ENCODE results near the gene KRT74. TPM values are rescaled to one million over a fixed set of nuclear protein-coding genes. Genes with fewer than 3 reads are reported as not detected.

Gene KRT74
- total RNA-seq, 1 experiment from 2014 or later: not detected

DNA sequence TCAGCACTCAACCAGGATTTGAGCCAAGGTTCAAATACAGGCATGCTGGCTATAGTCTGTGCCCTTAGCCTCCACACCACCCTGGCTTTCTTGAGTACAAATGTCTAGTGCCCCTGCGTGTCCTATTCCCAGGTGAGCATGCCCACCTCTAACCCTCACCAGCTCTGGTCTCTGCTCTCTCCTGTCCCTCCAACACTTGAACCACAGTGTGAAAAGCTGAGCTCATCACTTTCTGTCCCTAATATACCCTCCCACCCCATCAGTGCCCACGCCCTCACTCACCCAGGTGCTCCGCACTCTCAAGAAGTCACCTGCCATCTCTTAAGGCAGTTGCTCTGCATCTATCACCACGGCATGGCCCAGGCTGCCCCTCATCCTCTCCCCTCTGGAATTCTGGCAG, 13.7 kb downstream of the KRT74 start:
- Mint-ChIP-seq H3K27ac (ENCODE audit: unreplicated experiment) (no peak overlapping the region), H3K4me3 (ENCODE audit: unreplicated experiment) (no peak overlapping the region), H3K9me3 (ENCODE audit: unreplicated experiment) (no peaks in the 10 kb centered on the region), H3K36me3 (ENCODE audit: insufficient read depth, unreplicated experiment) (no peaks in the 10 kb centered on the region), H3K4me1 (ENCODE audit: low read depth, unreplicated experiment) (no peaks in the 10 kb centered on the region), H3K27me3 (ENCODE audit: insufficient read depth, unreplicated experiment) (peaks cover 6% of the 10 kb centered on the region)
- ChIA-PET POLR2A (interaction anchor here (0.6 kb wide), 1 partner anchor 331 kb away, joined by 4 read pairs; no protein-coding TSS in a partner anchor), CTCF (no interaction called here)
- H3K4me1 ChIP-seq: no peaks in the 10 kb centered on the region
- intact Hi-C loops (cut with micrococcal nuclease; ENCODE audit: unreplicated experiment): no loop called here
- BruUV-seq (replicated peaks): no TSS peak
- TF ChIP-seq, protein P1, sequence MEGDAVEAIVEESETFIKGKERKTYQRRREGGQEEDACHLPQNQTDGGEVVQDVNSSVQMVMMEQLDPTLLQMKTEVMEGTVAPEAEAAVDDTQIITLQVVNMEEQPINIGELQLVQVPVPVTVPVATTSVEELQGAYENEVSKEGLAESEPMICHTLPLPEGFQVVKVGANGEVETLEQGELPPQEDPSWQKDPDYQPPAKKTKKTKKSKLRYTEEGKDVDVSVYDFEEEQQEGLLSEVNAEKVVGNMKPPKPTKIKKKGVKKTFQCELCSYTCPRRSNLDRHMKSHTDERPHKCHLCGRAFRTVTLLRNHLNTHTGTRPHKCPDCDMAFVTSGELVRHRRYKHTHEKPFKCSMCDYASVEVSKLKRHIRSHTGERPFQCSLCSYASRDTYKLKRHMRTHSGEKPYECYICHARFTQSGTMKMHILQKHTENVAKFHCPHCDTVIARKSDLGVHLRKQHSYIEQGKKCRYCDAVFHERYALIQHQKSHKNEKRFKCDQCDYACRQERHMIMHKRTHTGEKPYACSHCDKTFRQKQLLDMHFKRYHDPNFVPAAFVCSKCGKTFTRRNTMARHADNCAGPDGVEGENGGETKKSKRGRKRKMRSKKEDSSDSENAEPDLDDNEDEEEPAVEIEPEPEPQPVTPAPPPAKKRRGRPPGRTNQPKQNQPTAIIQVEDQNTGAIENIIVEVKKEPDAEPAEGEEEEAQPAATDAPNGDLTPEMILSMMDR (IDR thresholded peaks at IDR 0.05; ENCODE audit: insufficient read depth in 1 of 2, low read depth in 1 of 2, low read length in 1 of 2, severe bottlenecking in 1 of 2, unreplicated experiment in 1 of 2): no peak
- no peaks in the 10 kb centered on the region for H3K27me3 ChIP-seq (replicated peaks; ENCODE audit: control insufficient read depth, insufficient read depth, low read length)
- no peak for DNase-seq
- no peak overlapping the region for H3K4me3 ChIP-seq (ENCODE audit: low read depth, low read length)
- H3K9me3 ChIP-seq: no peaks in the 10 kb centered on the region
- H3K36me3 ChIP-seq (ENCODE audit: control insufficient read depth, insufficient read depth, low read length): no peaks in the 10 kb centered on the region

DNA sequence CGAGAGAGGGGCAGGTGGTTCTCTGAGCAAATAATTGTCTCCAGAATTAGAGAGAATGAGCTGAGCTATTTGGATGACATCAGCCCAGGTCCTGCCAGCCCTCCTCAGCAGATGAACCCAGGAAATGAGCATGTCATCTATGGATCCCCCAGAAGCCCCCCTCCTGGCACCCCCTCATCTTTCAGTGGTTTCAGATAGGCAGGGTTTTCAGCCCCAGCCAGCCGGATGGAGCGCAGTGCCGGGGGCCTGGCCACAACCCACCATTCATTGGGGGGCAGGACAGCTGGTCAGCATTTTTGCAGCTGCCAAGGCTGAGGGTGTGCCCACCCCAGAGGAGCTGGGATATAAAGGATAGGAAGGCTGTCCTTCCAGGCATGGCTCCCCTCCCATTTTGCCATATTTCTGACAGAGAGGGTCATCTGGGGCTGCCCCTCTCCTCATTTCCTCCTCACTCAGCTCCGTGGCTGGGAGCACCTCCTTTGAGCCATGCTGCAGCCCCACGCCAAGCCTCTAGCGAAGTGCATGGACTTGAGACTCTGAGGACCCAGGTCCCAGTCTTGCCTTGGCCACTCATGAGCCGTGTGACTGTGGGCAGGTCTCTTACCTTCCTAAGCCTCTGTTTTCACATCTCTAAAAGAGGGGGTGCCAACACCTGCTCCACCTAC, 14.7 kb downstream of the KRT74 start:
- Histone ChIP-seq H3K4me1 (no peaks in the 10 kb centered on the region), H3K36me3 (ENCODE audit: control insufficient read depth, insufficient read depth, low read length) (no peaks in the 10 kb centered on the region), H3K9me3 (no peaks in the 10 kb centered on the region), H3K27me3 (replicated peaks; ENCODE audit: control insufficient read depth, insufficient read depth, low read length) (no peaks in the 10 kb centered on the region), H3K4me3 (ENCODE audit: low read depth, low read length) (no peak overlapping the region)
- Mint-ChIP-seq H3K27ac (ENCODE audit: unreplicated experiment) (no peak overlapping the region), H3K27me3 (ENCODE audit: insufficient read depth, unreplicated experiment) (peaks cover 6% of the 10 kb centered on the region), H3K4me3 (ENCODE audit: unreplicated experiment) (no peak overlapping the region), H3K36me3 (ENCODE audit: insufficient read depth, unreplicated experiment) (no peaks in the 10 kb centered on the region), H3K4me1 (ENCODE audit: low read depth, unreplicated experiment) (no peaks in the 10 kb centered on the region), H3K9me3 (ENCODE audit: unreplicated experiment) (no peaks in the 10 kb centered on the region)
- POLR2A ChIA-PET: no interaction called here
- intact Hi-C loops (cut with micrococcal nuclease; ENCODE audit: unreplicated experiment): no loop called here
- TF ChIP-seq, protein P1 (IDR thresholded peaks at IDR 0.05; ENCODE audit: insufficient read depth in 1 of 2, low read depth in 1 of 2, low read length in 1 of 2, severe bottlenecking in 1 of 2, unreplicated experiment in 1 of 2): no peak
- CTCF ChIA-PET: no interaction called here
- no peak for DNase-seq
- BruUV-seq (replicated peaks): no TSS peak

DNA sequence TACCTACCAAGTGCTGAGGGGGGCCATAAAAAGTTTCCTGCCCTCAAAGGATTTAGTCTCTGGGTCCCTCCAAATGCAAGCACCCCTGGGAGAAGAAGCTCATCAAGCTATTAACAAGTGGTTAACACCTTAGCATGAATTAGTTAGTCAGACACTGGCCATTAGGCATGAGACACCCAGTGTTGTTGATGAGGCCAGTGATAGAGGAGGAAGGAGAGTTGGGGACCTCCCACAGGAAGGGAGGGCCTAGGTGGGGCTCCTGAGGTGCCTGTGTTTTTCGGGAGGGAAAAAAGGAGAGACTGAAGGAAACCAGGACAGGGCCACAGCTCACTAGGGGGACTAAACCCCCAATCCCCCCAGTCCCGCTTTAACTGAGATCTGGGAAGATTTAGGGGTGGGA, 16.2 kb downstream of the KRT74 start:
- Histone ChIP-seq H3K27me3 (replicated peaks; ENCODE audit: control insufficient read depth, insufficient read depth, low read length) (no peaks in the 10 kb centered on the region), H3K4me1 (peaks cover 5% of the 10 kb centered on the region), H3K4me3 (ENCODE audit: low read depth, low read length) (no peak overlapping the region), H3K9me3 (no peaks in the 10 kb centered on the region), H3K36me3 (ENCODE audit: control insufficient read depth, insufficient read depth, low read length) (no peaks in the 10 kb centered on the region)
- Mint-ChIP-seq H3K4me3 (ENCODE audit: unreplicated experiment) (no peak overlapping the region), H3K4me1 (ENCODE audit: low read depth, unreplicated experiment) (no peaks in the 10 kb centered on the region), H3K36me3 (ENCODE audit: insufficient read depth, unreplicated experiment) (no peaks in the 10 kb centered on the region), H3K9me3 (ENCODE audit: unreplicated experiment) (no peaks in the 10 kb centered on the region), H3K27me3 (ENCODE audit: insufficient read depth, unreplicated experiment) (peaks cover 6% of the 10 kb centered on the region), H3K27ac (ENCODE audit: unreplicated experiment) (no peak overlapping the region)
- DNase-seq: no peak
- POLR2A ChIA-PET: no interaction called here
- CTCF ChIA-PET: no interaction called here
- TF ChIP-seq, protein P1 (IDR thresholded peaks at IDR 0.05; ENCODE audit: insufficient read depth in 1 of 2, low read depth in 1 of 2, low read length in 1 of 2, severe bottlenecking in 1 of 2, unreplicated experiment in 1 of 2): no peak
- BruUV-seq (replicated peaks): no TSS peak
- intact Hi-C loops (cut with micrococcal nuclease; ENCODE audit: unreplicated experiment): no loop called here

Measured in Caco-2 (cell line).